ENCODE results near the gene USP46. TPM values are rescaled to one million over a fixed set of nuclear protein-coding genes. Genes with fewer than 3 reads are reported as not detected.

Gene USP46
- total RNA-seq, 1 donor = 12.7 TPM

GRCh38 chr4:52585379-52585778, 73.7 kb downstream of the USP46 start:
- DNase-seq (ENCODE audit: low read depth) = no peak
- TF ChIP-seq CTCF (IDR thresholded peaks at IDR 0.05; ENCODE audit: insufficient read depth, low read length) = no peak
- H3K4me3 ChIP-seq (ENCODE audit: low read depth, low read length) = no peak overlapping the region

- TF ChIP-seq CTCF (IDR thresholded peaks at IDR 0.05; ENCODE audit: insufficient read depth, low read length) = no peak
- DNase-seq (ENCODE audit: low read depth) = no peak
- no peak overlapping the region for H3K4me3 ChIP-seq (ENCODE audit: low read depth, low read length)
Observed at GRCh38 chr4:52579602-52580272, 79.4 kb downstream of the USP46 start.

- TF ChIP-seq CTCF (IDR thresholded peaks at IDR 0.05; ENCODE audit: insufficient read depth, low read length) = no peak
- no peak for DNase-seq (ENCODE audit: low read depth)
- no peak overlapping the region for H3K4me3 ChIP-seq (ENCODE audit: low read depth, low read length)
Observed at GRCh38 chr4:52578951-52579350, 80.2 kb downstream of the USP46 start.

- no peak for DNase-seq (ENCODE audit: low read depth)
- no peak for TF ChIP-seq CTCF (IDR thresholded peaks at IDR 0.05; ENCODE audit: insufficient read depth, low read length)
- no peak overlapping the region for H3K4me3 ChIP-seq (ENCODE audit: low read depth, low read length)
Observed at GRCh38 chr4:52577624-52577962, 81.5 kb downstream of the USP46 start.

GRCh38 chr4:52576961-52577623, 82.0 kb downstream of the USP46 start:
- H3K4me3 ChIP-seq (ENCODE audit: low read depth, low read length) = no peak overlapping the region
- peak; percentile 34 for DNase-seq (ENCODE audit: low read depth)
- TF ChIP-seq CTCF (IDR thresholded peaks at IDR 0.05; ENCODE audit: insufficient read depth, low read length) = no peak

- H3K4me3 ChIP-seq (ENCODE audit: low read depth, low read length) = no peak overlapping the region
- TF ChIP-seq CTCF (IDR thresholded peaks at IDR 0.05; ENCODE audit: insufficient read depth, low read length) = no peak
- DNase-seq (ENCODE audit: low read depth) = no peak
Observed at GRCh38 chr4:52576326-52576725, 82.8 kb downstream of the USP46 start.
